Testis (tissue), 3 donors: Measurements from ENCODE around the gene GNA12. TPM values are rescaled to one million over a fixed set of nuclear protein-coding genes. Genes with fewer than 3 reads are reported as not detected.
A peak's percentile ranks its signal among the peaks of the same experiment; 100 is the strongest.
"Not testable (repeated sequence)": the region's sequence is repeated elsewhere in the genome, so short reads cannot be mapped to it uniquely, and the experiment has no call there.

ENCODE experiments used
- DNase-seq: peaks from one replicate; pipeline ENCODE4 v3.0.0-alpha.2; 2019
- H3K27ac ChIP-seq, 2 donors: fragments of 200-600 bp; sonication (generic); one replicate each; pipeline ENCODE4 v1.5.1; 2019
- H3K27me3 ChIP-seq: fragments of 200-600 bp; sonication (generic); one replicate; pipeline ENCODE4 v1.5.1; 2019
- H3K36me3 ChIP-seq: fragments of 200-600 bp; sonication (generic); one replicate; pipeline ENCODE4 v1.5.1; 2017; ENCODE audit warnings: low read depth; ENCODE audit errors: missing control alignments
- H3K4me1 ChIP-seq: fragments of 200-600 bp; sonication (generic); one replicate; pipeline ENCODE4 v1.5.1; 2019
- H3K4me3 ChIP-seq, 2 donors: fragments of 200-600 bp; sonication (generic); one replicate each; pipeline ENCODE4 v1.5.1; 2017 to 2019
- H3K9me3 ChIP-seq: fragments of 200-600 bp; sonication (generic); one replicate; pipeline ENCODE4 v1.5.1; 2017
- POLR2A ChIP-seq: fragments of 450-650 bp; IDR thresholded peaks from one replicate; pipeline ENCODE4 v1.6.1; 2017; ENCODE audit warnings: antibody characterized with exemption, mild to moderate bottlenecking, moderate library complexity
- WGBS, 2 donors: methylation state at CpG; one replicate each; pipeline ENCODE4 v1.1.5; 2018; 5-methylcytosine and 5-hydroxymethylcytosine counted together
- intact Hi-C: fragments of 100-400 bp; cut with DNase I; formaldehyde crosslinking; loops from one replicate; pipeline ENCODE4 v1.15.1; 2023; ENCODE audit warnings: low total_unique reads
- polyA plus RNA-seq: library from polyadenylated mRNA; stranded (reverse); fragments of 350-450 nt; fragmentation: Illumina TruSeq; extraction: RNeasy Lipid Tissue Mini Kit (QIAGEN cat#74804); gene quantifications from one replicate; pipeline ENCODE4 v1.2.3, GENCODE V29; 2014; ENCODE audit warnings: low read depth, low replicate concordance; ENCODE audit not compliant: insufficient read depth
- total RNA-seq, 2 donors: library from RNA; depleted of rRNA; stranded (reverse); fragments of >200 nt; gene quantifications; one replicate each; pipeline ENCODE4 v1.2.3, GENCODE V29; 2016
- TF ChIP-seq, protein P1 (sequence below), 3 experiments: fragments of 450-650 bp in 2 of 3; fragments of 200-600 bp in 1 of 3; sonication (generic) in 1 of 3; IDR thresholded peaks; one replicate each; pipeline ENCODE4 v1.5.1; 2016 to 2019; ENCODE audit warnings: antibody characterized with exemption in 3 of 3, mild to moderate bottlenecking in 2 of 3, moderate library complexity in 1 of 3

The GNA12 gene
- total and polyA plus RNA-seq, 3 donors from 2014 or later: 50.0 to 69.6 (median 53.2) TPM

DNA sequence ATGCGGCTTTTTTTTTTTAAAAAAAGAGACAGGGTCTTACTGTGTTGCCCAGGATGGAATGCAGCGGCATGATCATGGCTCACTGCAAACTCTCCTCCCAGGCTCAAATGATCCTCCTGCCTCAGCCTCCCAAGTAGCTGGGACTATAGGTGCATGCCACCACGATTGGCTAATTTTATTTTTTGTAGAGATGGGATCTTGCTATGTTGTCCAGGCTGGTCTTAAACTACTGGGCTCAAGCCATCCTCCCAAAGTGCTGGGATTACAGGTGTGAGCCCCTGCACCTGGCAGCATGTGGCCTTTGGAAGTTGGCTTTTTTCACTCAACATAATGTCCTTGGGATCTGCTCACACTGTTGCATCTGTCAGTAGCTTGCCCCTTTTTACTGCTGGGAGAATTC, 91.0 kb downstream of the GNA12 start:
- no peak for DNase-seq
- intact Hi-C loops: no loop called here
- no peak overlapping the region for H3K27ac ChIP-seq
- H3K27me3 ChIP-seq: no peaks in the 10 kb centered on the region
- no peaks in the 10 kb centered on the region for H3K36me3 ChIP-seq
- no peak for TF ChIP-seq POLR2A
- TF ChIP-seq, protein P1, sequence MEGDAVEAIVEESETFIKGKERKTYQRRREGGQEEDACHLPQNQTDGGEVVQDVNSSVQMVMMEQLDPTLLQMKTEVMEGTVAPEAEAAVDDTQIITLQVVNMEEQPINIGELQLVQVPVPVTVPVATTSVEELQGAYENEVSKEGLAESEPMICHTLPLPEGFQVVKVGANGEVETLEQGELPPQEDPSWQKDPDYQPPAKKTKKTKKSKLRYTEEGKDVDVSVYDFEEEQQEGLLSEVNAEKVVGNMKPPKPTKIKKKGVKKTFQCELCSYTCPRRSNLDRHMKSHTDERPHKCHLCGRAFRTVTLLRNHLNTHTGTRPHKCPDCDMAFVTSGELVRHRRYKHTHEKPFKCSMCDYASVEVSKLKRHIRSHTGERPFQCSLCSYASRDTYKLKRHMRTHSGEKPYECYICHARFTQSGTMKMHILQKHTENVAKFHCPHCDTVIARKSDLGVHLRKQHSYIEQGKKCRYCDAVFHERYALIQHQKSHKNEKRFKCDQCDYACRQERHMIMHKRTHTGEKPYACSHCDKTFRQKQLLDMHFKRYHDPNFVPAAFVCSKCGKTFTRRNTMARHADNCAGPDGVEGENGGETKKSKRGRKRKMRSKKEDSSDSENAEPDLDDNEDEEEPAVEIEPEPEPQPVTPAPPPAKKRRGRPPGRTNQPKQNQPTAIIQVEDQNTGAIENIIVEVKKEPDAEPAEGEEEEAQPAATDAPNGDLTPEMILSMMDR (IDR thresholded peaks at IDR 0.05): no peak
- H3K9me3 ChIP-seq: no peaks in the 10 kb centered on the region
- H3K4me1 ChIP-seq: peaks cover 19% of the 10 kb centered on the region
- H3K4me3 ChIP-seq: no peak overlapping the region
- WGBS, 2 donors: 95 to 99% methylated on average over 3 of the region's 3 CpGs

DNA sequence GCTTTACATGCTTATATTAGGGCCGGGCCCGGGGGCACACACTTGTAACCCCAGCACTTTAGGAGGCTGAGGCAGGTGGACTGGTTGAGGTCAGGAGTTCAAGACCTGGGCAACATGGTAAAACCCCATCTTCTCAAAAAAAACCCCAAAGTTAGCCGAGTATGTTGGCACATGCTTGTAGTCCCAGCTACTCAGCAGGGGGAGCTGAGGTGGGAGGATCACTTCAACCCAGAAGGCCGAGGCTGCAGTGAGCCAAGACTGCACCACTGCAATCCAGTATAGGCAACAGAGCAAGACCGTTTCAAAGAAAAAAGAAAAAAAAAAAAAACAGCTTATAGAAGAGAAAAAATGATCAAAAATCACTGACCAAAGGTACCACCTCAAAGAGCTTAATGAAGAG, 93.0 kb downstream of the GNA12 start:
- TF ChIP-seq, protein P1 (IDR thresholded peaks at IDR 0.05): no peak
- no peak for TF ChIP-seq POLR2A
- H3K4me1 ChIP-seq: peaks cover 10% of the 10 kb centered on the region
- no peak for DNase-seq
- peak overlapping the region in 1 of 2 donors; percentile 38 for H3K27ac ChIP-seq
- no peaks in the 10 kb centered on the region for H3K9me3 ChIP-seq
- no peaks in the 10 kb centered on the region for H3K36me3 ChIP-seq
- H3K27me3 ChIP-seq: no peaks in the 10 kb centered on the region
- H3K4me3 ChIP-seq: no peak overlapping the region
- WGBS, 2 donors: 66 to 69% methylated on average over 5 of the region's 5 CpGs
- intact Hi-C loops: no loop called here

DNA sequence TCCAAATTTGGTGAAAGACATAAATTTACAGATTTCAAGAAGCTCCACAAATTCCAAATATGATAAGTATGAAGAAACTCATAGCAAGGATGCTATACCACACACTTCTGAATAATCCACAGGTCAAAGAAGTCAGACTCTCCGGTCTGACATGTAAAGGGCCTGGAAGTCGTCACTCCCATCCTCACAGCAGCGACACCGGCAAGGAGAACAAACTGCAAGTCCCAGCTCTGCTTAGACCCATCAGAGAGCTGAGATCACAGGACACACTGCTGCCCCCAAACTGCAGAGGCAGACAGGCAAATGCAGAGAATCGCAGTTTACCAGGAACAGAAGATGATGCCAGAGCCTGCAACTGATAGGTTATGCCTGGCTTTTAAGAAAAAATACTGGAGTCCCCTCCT, 94.1 kb downstream of the GNA12 start:
- no peaks in the 10 kb centered on the region for H3K27me3 ChIP-seq
- TF ChIP-seq POLR2A: no peak
- TF ChIP-seq, protein P1 (IDR thresholded peaks at IDR 0.05): no peak
- DNase-seq: no peak
- no peaks in the 10 kb centered on the region for H3K36me3 ChIP-seq
- WGBS, 2 donors: 85 to 93% methylated on average over 5 of the region's 5 CpGs
- no peaks in the 10 kb centered on the region for H3K9me3 ChIP-seq
- H3K4me1 ChIP-seq: peaks cover 10% of the 10 kb centered on the region
- intact Hi-C loops: no loop called here
- no peak overlapping the region for H3K27ac ChIP-seq
- no peak overlapping the region for H3K4me3 ChIP-seq

- H3K36me3 ChIP-seq, H3K27me3 ChIP-seq, intact Hi-C loops: not testable (repeated sequence)
These were observed 95.4 kb downstream of the GNA12 start for GRCh38 chr7:2748684-2749083.

GRCh38 chr7:2743523-2744185, 100.5 kb downstream of the GNA12 start:
- H3K9me3 ChIP-seq, intact Hi-C loops, H3K36me3 ChIP-seq, DNase-seq, H3K27ac ChIP-seq, H3K4me3 ChIP-seq, H3K27me3 ChIP-seq, H3K4me1 ChIP-seq: not testable (repeated sequence)
- WGBS, 2 donors: 91% methylated on average over 19 to 20 of the region's 20 CpGs

More at GRCh38 chr7:2748684-2749083, 95.4 kb downstream of the GNA12 start:
- not testable (repeated sequence) for DNase-seq, H3K4me3 ChIP-seq, H3K9me3 ChIP-seq, H3K27ac ChIP-seq
- peaks cover 10% of the 10 kb centered on the region for H3K4me1 ChIP-seq
